HFFc6 (cell line): ENCODE data around the gene JAZF1. TPM values are rescaled to one million over a fixed set of nuclear protein-coding genes. Genes with fewer than 3 reads are reported as not detected.
A peak's percentile ranks its signal among the peaks of the same experiment; 100 is the strongest.

Source experiments
- DNase-seq: peaks from one replicate; pipeline ENCODE4 v3.0.0-alpha.2; 2018
- H3K27ac Mint-ChIP-seq: 2 replicates; pipeline ENCODE4 v1.8.0; 2020; ENCODE audit warnings: mild to moderate bottlenecking, mixed read lengths
- H3K27me3 Mint-ChIP-seq: 2 replicates; pipeline ENCODE4 v1.8.0; 2021; ENCODE audit warnings: mild to moderate bottlenecking, moderate library complexity, mixed read lengths; ENCODE audit not compliant: insufficient read depth
- H3K36me3 Mint-ChIP-seq: 2 replicates; pipeline ENCODE4 v1.8.0; 2021; ENCODE audit warnings: low read depth, mixed read lengths
- H3K4me1 Mint-ChIP-seq: 2 replicates; pipeline ENCODE4 v1.8.0; 2020; ENCODE audit warnings: low read depth, mixed read lengths
- H3K4me3 Mint-ChIP-seq: 2 replicates; pipeline ENCODE4 v1.8.0; 2020; ENCODE audit warnings: mild to moderate bottlenecking, moderate library complexity, mixed read lengths
- H3K9me3 Mint-ChIP-seq: 2 replicates; pipeline ENCODE4 v1.8.0; 2020; ENCODE audit warnings: mild to moderate bottlenecking, mixed read lengths
- total RNA-seq, 6 experiments: library from RNA; stranded (reverse); fragmentation: NEBNext Ultra II Directional; extraction: Animal tissue kit (Norgen Biotek cat#: 25700); gene quantifications; 2 replicates in 1 of 6; 3 replicates in 5 of 6; pipeline ENCODE4 v1.2.3, GENCODE V29; 2021
- TF ChIP-seq, protein P1 (sequence below): fragments of 200-600 bp; sonication (generic); IDR thresholded peaks from 2 replicates; pipeline ENCODE4 v1.5.0; 2021; ENCODE audit warnings: antibody characterized with exemption, mild to moderate bottlenecking

The JAZF1 gene
- total RNA-seq, 6 experiments from 2014 or later: 17.5 to 26.3 (median 21.4) TPM

DNA sequence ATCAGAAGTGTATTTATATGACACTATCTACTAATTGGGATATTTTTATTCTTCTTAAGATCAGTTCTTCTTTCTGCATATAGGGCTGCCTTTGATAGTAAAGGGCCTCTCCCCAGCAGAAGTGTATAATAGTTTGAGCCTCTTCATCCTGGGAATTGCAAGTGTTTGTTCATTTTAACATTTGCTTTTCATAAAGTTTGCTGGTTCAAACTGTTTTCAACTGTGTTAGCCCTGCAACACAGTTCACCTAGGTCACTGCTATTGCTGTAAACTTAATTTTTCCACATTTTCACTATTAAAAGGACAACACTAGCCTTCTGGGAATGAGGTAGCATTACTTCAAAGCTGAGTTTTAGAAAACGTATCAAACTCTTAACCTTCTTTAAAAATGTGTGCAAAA, 2.8 kb downstream of the JAZF1 start:
- TF ChIP-seq, protein P1, sequence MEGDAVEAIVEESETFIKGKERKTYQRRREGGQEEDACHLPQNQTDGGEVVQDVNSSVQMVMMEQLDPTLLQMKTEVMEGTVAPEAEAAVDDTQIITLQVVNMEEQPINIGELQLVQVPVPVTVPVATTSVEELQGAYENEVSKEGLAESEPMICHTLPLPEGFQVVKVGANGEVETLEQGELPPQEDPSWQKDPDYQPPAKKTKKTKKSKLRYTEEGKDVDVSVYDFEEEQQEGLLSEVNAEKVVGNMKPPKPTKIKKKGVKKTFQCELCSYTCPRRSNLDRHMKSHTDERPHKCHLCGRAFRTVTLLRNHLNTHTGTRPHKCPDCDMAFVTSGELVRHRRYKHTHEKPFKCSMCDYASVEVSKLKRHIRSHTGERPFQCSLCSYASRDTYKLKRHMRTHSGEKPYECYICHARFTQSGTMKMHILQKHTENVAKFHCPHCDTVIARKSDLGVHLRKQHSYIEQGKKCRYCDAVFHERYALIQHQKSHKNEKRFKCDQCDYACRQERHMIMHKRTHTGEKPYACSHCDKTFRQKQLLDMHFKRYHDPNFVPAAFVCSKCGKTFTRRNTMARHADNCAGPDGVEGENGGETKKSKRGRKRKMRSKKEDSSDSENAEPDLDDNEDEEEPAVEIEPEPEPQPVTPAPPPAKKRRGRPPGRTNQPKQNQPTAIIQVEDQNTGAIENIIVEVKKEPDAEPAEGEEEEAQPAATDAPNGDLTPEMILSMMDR: no peak
- Mint-ChIP-seq H3K27ac (peak overlapping the region; percentile 75), H3K9me3 (no peaks in the 10 kb centered on the region), H3K27me3 (no peaks in the 10 kb centered on the region), H3K36me3 (no peaks in the 10 kb centered on the region), H3K4me1 (peaks cover 59% of the 10 kb centered on the region), H3K4me3 (no peak overlapping the region; the same call in 1 of the 2 replicates)
- no peak for DNase-seq

DNA sequence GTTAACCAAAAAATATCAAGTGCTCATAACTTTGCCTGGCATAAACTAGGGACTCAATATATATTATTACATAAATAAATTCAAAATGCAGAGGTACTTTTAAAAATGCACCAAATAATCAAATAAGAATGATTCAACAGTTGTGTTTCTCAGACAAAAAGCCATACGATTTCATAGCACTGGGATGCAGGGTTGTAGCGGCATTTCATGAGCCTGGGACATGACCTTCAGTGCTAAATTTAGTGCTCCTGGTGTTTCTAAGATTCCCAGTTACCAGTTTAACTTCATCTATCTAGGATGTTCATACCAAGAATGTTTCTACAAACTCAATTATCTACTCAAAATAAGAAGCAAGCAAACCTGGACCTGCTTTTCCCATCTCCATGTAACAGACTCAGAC, 4.0 kb downstream of the JAZF1 start:
- H3K27me3 Mint-ChIP-seq: no peaks in the 10 kb centered on the region
- no peaks in the 10 kb centered on the region for H3K9me3 Mint-ChIP-seq
- H3K36me3 Mint-ChIP-seq: no peaks in the 10 kb centered on the region
- peak overlapping the region; percentile 75 for H3K27ac Mint-ChIP-seq
- no peak for DNase-seq
- H3K4me1 Mint-ChIP-seq: peaks cover 65% of the 10 kb centered on the region
- peak overlapping the region; percentile 48; the same call in 1 of the 2 replicates for H3K4me3 Mint-ChIP-seq
- TF ChIP-seq, protein P1: no peak

DNA sequence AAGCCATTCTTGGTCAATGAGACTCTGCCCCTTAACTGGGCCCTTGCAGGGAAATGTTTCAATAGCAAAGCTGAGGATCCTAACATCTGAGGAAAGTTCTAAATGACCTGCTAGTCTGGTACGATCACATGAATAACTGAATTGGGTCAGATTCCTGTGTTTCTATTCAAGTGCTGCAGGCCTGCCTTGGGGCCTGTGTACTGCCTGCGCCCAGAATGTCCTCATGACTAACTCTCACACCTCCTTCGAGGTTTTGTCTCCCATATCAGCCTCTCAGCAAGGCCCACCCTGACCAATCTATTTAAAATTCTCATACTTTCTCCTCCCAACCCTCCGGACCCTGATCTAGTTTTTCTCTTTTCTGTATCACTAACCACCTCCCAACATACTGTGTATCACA, 4.4 kb downstream of the JAZF1 start:
- peak; percentile 50 for DNase-seq
- H3K27ac Mint-ChIP-seq: peak overlapping the region; percentile 75
- peak overlapping the region; percentile 48 for H3K4me3 Mint-ChIP-seq
- TF ChIP-seq, protein P1: no peak
- H3K27me3 Mint-ChIP-seq: no peaks in the 10 kb centered on the region
- H3K9me3 Mint-ChIP-seq: no peaks in the 10 kb centered on the region
- peaks cover 63% of the 10 kb centered on the region for H3K4me1 Mint-ChIP-seq
- H3K36me3 Mint-ChIP-seq: no peaks in the 10 kb centered on the region

DNA sequence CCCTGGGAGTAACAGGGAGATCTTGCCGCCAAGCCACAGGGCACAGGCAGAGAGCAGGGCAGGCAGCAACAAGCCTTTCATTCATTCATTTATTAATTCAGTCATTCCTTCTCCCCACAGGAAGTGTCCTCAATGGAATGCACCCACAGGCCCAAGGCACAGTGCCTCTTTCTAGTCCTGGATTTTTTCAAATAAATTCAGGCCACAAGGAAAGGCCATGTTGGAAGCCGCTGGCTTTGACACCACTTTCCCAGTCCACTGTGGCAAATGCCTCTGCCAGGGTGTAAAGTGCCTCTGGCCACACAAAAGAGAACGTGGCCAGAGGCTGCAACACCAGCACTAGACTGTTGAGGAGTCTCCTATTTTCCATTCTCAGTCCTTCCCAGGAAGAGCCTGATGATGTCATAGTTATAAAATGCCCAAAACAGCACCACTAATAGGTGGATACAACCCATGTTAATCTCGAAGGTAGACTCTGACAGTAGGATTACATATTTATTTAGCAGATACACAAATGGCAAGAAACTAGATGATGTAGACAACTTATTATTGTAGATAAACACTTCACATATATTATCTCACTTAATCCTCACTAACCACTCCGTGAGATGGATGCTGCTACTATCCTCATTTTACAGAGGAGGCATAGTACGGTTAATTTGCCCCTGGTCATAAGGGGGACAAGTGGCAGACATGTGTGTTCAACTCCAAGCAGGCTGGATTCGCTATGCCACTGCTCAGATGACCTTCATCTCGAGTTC, 5.5 kb downstream of the JAZF1 start:
- no peaks in the 10 kb centered on the region for H3K9me3 Mint-ChIP-seq
- H3K4me1 Mint-ChIP-seq: peaks cover 57% of the 10 kb centered on the region
- H3K36me3 Mint-ChIP-seq: no peaks in the 10 kb centered on the region
- no peaks in the 10 kb centered on the region for H3K27me3 Mint-ChIP-seq
- peak overlapping the region; percentile 42 for H3K27ac Mint-ChIP-seq
- TF ChIP-seq, protein P1: no peak
- DNase-seq: no peak
- no peak overlapping the region for H3K4me3 Mint-ChIP-seq

DNA sequence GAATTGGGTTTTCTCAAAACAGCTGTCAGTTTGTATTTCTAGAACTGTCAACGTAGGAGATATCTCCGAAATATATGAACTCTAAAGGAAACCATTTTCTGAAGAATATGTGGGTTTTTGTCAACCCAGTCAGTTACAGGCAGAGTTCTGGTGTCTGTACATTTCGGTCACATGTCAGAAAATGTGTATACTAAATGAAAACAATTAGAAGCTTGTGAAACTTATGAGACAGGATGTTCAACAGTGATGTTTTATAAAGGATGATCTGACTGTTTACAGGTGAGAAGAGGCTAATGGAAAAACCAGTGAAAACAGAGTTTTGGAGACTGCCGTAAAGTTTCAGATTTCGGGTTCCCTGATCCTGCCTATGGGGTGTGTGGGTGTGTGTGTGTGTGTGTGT, 6.2 kb downstream of the JAZF1 start:
- Mint-ChIP-seq H3K9me3 (no peaks in the 10 kb centered on the region), H3K4me1 (peaks cover 59% of the 10 kb centered on the region), H3K36me3 (no peaks in the 10 kb centered on the region), H3K27me3 (no peaks in the 10 kb centered on the region), H3K4me3 (no peak overlapping the region), H3K27ac (peak overlapping the region; percentile 42; the same call in 1 of the 2 replicates)
- DNase-seq: no peak
- TF ChIP-seq, protein P1: no peak
